Hepatocyte (in vitro differentiated cells): ENCODE data around the gene SDF2. TPM values are rescaled to one million over a fixed set of nuclear protein-coding genes. Genes with fewer than 3 reads are reported as not detected.

Source experiments
- DNase-seq: peaks from one replicate; pipeline ENCODE4 v3.0.0-alpha.2; 2016; ENCODE audit warnings: low spot score
- H2AFZ ChIP-seq: fragments of 200-600 bp; sonication (generic); 2 replicates; pipeline ENCODE4 v1.6.0; 2016; ENCODE audit warnings: antibody characterized with exemption, mild to moderate bottlenecking
- H3K27ac ChIP-seq: fragments of 200-600 bp; sonication (generic); 2 replicates; pipeline ENCODE4 v1.5.1; 2016; ENCODE audit warnings: mild to moderate bottlenecking
- H3K27me3 ChIP-seq: fragments of 200-600 bp; sonication (generic); 2 replicates; pipeline ENCODE4 v1.6.1; 2016
- H3K36me3 ChIP-seq: fragments of 200-600 bp; sonication (generic); replicated peaks from 2 replicates; pipeline ENCODE4 v1.5.1; 2016; ENCODE audit warnings: low read depth; ENCODE audit not compliant: insufficient read depth
- H3K4me1 ChIP-seq: fragments of 200-600 bp; sonication (generic); 2 replicates; pipeline ENCODE4 v1.5.1; 2016; ENCODE audit warnings: mild to moderate bottlenecking, moderate library complexity; ENCODE audit not compliant: insufficient read depth
- H3K4me2 ChIP-seq: fragments of 200-600 bp; sonication (generic); 2 replicates; pipeline ENCODE4 v1.6.0; 2016
- H3K4me3 ChIP-seq: fragments of 200-600 bp; sonication (generic); 2 replicates; pipeline ENCODE4 v1.5.1; 2016; ENCODE audit warnings: mild to moderate bottlenecking
- H3K79me2 ChIP-seq: fragments of 200-600 bp; sonication (generic); 2 replicates; pipeline ENCODE4 v1.6.0; 2017; ENCODE audit warnings: mild to moderate bottlenecking
- H3K9me2 ChIP-seq: fragments of 200-600 bp; sonication (generic); replicated peaks from 2 replicates; pipeline ENCODE4 v1.6.0; 2017; ENCODE audit warnings: mild to moderate bottlenecking; ENCODE audit not compliant: insufficient read depth
- H3K9me3 ChIP-seq: fragments of 200-600 bp; sonication (generic); 2 replicates; pipeline ENCODE4 v1.5.1; 2016; ENCODE audit warnings: low read depth, mild to moderate bottlenecking
- H4K20me1 ChIP-seq: fragments of 200-600 bp; sonication (generic); 2 replicates; pipeline ENCODE4 v1.6.0; 2016; ENCODE audit warnings: mild to moderate bottlenecking; ENCODE audit not compliant: insufficient read depth, poor library complexity, severe bottlenecking
- EZH2 ChIP-seq: fragments of 200-600 bp; sonication (generic); IDR thresholded peaks from 2 replicates; pipeline ENCODE4 v1.6.1; 2016; ENCODE audit warnings: antibody characterized with exemption, mild to moderate bottlenecking, borderline replicate concordance
- EZH2phosphoT487 ChIP-seq: fragments of 200-600 bp; sonication (generic); IDR thresholded peaks from one replicate; pipeline ENCODE4 v1.6.1; 2018; ENCODE audit warnings: antibody characterized with exemption, mild to moderate bottlenecking, low read depth, moderate library complexity; ENCODE audit not compliant: unreplicated experiment, severe bottlenecking
- WGBS: methylation state at CpG from one replicate; pipeline ENCODE4 v1.1.6; 2016; ENCODE audit warnings: low lambda C conversion rate; ENCODE audit errors: missing lambda C conversion rate; 5-methylcytosine and 5-hydroxymethylcytosine counted together
- polyA plus RNA-seq: library from polyadenylated mRNA; unstranded; fragments of >200 nt; fragmentation: Nextera tagmentation; extraction: Ambion mirVana; gene quantifications from 2 replicates; pipeline ENCODE4 v1.2.1, GENCODE V29; 2016
- total RNA-seq: library from RNA; depleted of rRNA; stranded (reverse); fragments of >200 nt; gene quantifications from 2 replicates; pipeline ENCODE4 v1.2.3, GENCODE V29; 2014
- TF ChIP-seq, protein P1 (sequence below): fragments of 200-600 bp; sonication (generic); IDR thresholded peaks from 2 replicates; pipeline ENCODE4 v1.5.1; 2016; ENCODE audit warnings: antibody characterized with exemption, mild to moderate bottlenecking; ENCODE audit not compliant: poor library complexity

Gene SDF2
- total and polyA plus RNA-seq, 2 experiments from 2014 or later: 78.6 to 148 TPM

DNA sequence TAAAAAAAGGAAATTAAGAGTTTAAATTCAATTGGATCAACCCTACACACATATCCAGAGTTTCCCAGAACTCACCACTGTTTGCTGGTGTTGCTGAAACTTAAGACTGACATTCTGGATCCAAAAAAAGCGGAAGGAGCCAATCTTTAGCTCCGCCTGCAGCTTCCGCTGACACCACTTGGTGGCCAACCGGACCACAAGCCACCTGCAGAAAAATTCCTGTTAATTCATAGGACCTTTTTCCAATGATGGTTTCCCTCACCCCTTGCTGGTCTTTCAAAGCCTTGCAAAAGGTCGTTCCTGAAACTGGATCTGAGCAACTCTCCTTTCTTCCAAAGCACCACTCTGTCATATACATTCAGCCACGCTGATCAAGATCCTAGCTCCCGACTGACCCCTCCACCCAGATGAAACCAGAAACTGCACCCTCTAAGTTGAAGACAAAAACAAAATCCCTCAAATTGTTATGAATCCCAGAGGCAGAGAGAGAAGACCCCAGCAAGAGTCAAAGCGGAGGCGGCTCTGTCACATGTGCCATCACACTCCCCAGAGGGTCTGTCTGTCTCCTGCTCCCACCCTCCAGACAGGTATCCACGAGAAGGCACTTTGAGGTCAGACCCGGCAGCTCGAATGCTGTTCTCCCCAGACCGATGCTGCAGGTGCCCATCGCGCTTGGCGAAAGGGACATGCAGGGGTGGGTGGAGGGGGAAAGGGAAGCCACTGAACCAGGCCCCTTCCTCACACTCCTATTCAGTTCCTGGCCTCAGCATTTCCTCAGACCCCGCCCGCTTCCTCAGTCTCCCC lies 17.5 kb downstream of the SDF2 start:
- peaks cover 40% of the 10 kb centered on the region for H3K79me2 ChIP-seq
- peak overlapping the region; percentile 98 for H3K4me2 ChIP-seq
- H3K9me3 ChIP-seq: no peaks in the 10 kb centered on the region
- no peaks in the 10 kb centered on the region for H3K27me3 ChIP-seq
- no peaks in the 10 kb centered on the region for H3K36me3 ChIP-seq
- 3% methylated on average over 17 of the region's 18 CpGs for WGBS
- H3K9me2 ChIP-seq: no peaks in the 10 kb centered on the region
- peaks cover 2% of the 10 kb centered on the region for H4K20me1 ChIP-seq
- H3K27ac ChIP-seq: peak overlapping the region; percentile 92
- H3K4me3 ChIP-seq: peak overlapping the region; percentile 82
- H3K4me1 ChIP-seq: peaks cover 19% of the 10 kb centered on the region
- TF ChIP-seq, protein P1, sequence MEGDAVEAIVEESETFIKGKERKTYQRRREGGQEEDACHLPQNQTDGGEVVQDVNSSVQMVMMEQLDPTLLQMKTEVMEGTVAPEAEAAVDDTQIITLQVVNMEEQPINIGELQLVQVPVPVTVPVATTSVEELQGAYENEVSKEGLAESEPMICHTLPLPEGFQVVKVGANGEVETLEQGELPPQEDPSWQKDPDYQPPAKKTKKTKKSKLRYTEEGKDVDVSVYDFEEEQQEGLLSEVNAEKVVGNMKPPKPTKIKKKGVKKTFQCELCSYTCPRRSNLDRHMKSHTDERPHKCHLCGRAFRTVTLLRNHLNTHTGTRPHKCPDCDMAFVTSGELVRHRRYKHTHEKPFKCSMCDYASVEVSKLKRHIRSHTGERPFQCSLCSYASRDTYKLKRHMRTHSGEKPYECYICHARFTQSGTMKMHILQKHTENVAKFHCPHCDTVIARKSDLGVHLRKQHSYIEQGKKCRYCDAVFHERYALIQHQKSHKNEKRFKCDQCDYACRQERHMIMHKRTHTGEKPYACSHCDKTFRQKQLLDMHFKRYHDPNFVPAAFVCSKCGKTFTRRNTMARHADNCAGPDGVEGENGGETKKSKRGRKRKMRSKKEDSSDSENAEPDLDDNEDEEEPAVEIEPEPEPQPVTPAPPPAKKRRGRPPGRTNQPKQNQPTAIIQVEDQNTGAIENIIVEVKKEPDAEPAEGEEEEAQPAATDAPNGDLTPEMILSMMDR: peak; percentile 39
- TF ChIP-seq EZH2phosphoT487: no peak
- peak overlapping the region; percentile 85 for H2AFZ ChIP-seq
- DNase-seq: peak; percentile 77

DNA sequence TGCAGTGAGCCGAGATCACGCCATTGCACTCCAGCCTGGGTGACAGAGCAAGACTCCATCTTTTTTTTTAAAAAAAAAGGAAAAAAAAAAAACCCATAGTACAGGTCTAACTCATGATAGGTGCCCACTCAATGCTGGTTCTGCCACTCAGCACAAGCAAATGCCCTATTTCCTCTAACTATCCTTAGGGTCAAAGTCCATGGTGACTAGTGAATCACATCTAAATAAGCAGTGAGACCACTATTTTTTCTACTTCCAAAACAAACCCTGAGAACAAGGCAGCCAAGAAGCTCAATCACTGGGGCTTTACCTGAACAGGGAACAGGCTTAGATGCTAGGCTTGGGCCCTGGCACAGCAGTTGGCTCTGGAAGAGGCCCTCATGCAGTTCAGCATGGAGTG lies 20.1 kb downstream of the SDF2 start:
- Histone ChIP-seq H3K4me3 (no peak overlapping the region), H3K79me2 (peaks cover 36% of the 10 kb centered on the region), H3K9me3 (no peaks in the 10 kb centered on the region), H3K4me1 (peaks cover 18% of the 10 kb centered on the region), H2AFZ (no peak overlapping the region), H3K27ac (no peak overlapping the region), H3K4me2 (no peak overlapping the region), H3K27me3 (no peaks in the 10 kb centered on the region), H4K20me1 (peaks cover 5% of the 10 kb centered on the region), H3K36me3 (no peaks in the 10 kb centered on the region), H3K9me2 (no peaks in the 10 kb centered on the region)
- no peak for DNase-seq
- 100% methylated on average over 2 of the region's 2 CpGs for whole genome bisulfite sequencing
- TF ChIP-seq, protein P1: no peak
- TF ChIP-seq EZH2: no peak
- TF ChIP-seq EZH2phosphoT487: no peak

DNA sequence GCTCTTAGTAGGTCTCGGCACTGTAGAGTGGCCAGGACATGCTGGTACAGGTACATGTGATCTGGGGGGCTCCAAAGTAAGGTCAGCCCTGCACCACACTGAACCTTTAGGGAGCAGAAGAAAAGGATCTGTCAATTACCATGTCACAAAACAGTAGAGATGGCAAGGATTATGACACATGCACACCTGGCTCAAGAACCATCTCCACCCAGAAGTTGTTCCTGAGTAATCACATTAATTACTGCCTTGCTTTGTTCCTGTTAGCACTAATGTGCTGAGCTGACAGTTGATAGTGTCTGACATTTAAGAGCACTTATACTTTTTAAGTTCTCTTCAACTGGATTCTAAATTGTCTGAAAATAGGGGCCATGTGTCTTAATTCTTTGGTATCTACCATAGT lies 26.2 kb downstream of the SDF2 start:
- no peak for DNase-seq
- Histone ChIP-seq H3K4me2 (no peak overlapping the region), H3K27me3 (no peaks in the 10 kb centered on the region), H3K9me3 (no peaks in the 10 kb centered on the region), H3K27ac (no peak overlapping the region), H2AFZ (no peak overlapping the region), H3K79me2 (peaks cover 3% of the 10 kb centered on the region), H3K36me3 (no peaks in the 10 kb centered on the region), H3K9me2 (no peaks in the 10 kb centered on the region), H3K4me1 (no peaks in the 10 kb centered on the region), H3K4me3 (no peak overlapping the region), H4K20me1 (peaks cover 3% of the 10 kb centered on the region)
- WGBS: 100% methylated on average over 1 of the region's 1 CpG
- TF ChIP-seq, protein P1: no peak
- TF ChIP-seq EZH2 (no peak), EZH2phosphoT487 (no peak)
